SK-N-SH (cell line): ENCODE measurements around the gene VPS16.

Experiments
- CTCF ChIP-seq: fragments of 200-600 bp; sonication (generic); IDR thresholded peaks from 2 replicates; pipeline ENCODE4 v1.6.1; 2017; ENCODE audit warnings: antibody characterized with exemption, mild to moderate bottlenecking, moderate library complexity
- ELF1 ChIP-seq: IDR thresholded peaks from 2 replicates; pipeline ENCODE4 v1.4.0; 2012
- EZH2phosphoT487 ChIP-seq: fragments of 200-600 bp; sonication (generic); IDR thresholded peaks from 2 replicates; pipeline ENCODE4 v1.6.1; 2017; ENCODE audit warnings: low read depth, mixed run types, mild to moderate bottlenecking, antibody characterized with exemption, moderate library complexity, borderline replicate concordance
- FOXJ3 ChIP-seq: sonication (generic); formaldehyde crosslinking; IDR thresholded peaks from 2 replicates; pipeline ENCODE4 v1.5.1; 2020; ENCODE audit warnings: mild to moderate bottlenecking, missing genetic modification reagents
- POLR2AphosphoS5 ChIP-seq: IDR thresholded peaks from 2 replicates; pipeline ENCODE4 v1.6.1; 2012; ENCODE audit warnings: low read depth, low read length
- REST ChIP-seq: IDR thresholded peaks from 2 replicates; pipeline ENCODE4 v1.6.1; 2012; ENCODE audit warnings: mild to moderate bottlenecking, low read depth, low read length, moderate library complexity
- SIN3A ChIP-seq: IDR thresholded peaks from 2 replicates; pipeline ENCODE4 v1.6.1; 2012; ENCODE audit warnings: low read depth, mild to moderate bottlenecking, low read length, moderate library complexity, borderline replicate concordance
- SMC3 ChIP-seq: IDR thresholded peaks from 2 replicates; pipeline ENCODE4 v1.6.1; 2012; ENCODE audit warnings: low read depth, low read length, improper control_type of control experiment
- USF2 ChIP-seq: fragments of 150-350 bp; IDR thresholded peaks from 2 replicates; pipeline ENCODE4 v1.6.1; 2017; ENCODE audit warnings: antibody characterized with exemption, low read length, low read depth, borderline replicate concordance

GRCh38 chr20:2816583-2817340 lies 23.8 kb upstream of the VPS16 start:
- TF ChIP-seq CTCF = no peak
- no peak for TF ChIP-seq SIN3A
- no peak for TF ChIP-seq EZH2phosphoT487
- no peak for TF ChIP-seq POLR2AphosphoS5
- no peak for TF ChIP-seq ELF1
- TF ChIP-seq SMC3 = no peak
- TF ChIP-seq USF2 = no peak
- no peak for TF ChIP-seq REST
- no peak for TF ChIP-seq FOXJ3 (CRISPR knock-in tag)
